Measurements from ENCODE around the gene ABL2.

GRCh38 chr1:179108644-179109043 lies 120.8 kb downstream of the ABL2 start:
- TF ChIP-seq HNRNPUL1 (IDR thresholded peaks at IDR 0.05; ENCODE audit: low read length) = no peak
- no peak for TF ChIP-seq KDM5B (IDR thresholded peaks at IDR 0.05; ENCODE audit: insufficient replicate concordance, low read depth, low read length)
- no peak for TF ChIP-seq MAFK (IDR thresholded peaks at IDR 0.05; ENCODE audit: low read length)
- no peak for TF ChIP-seq AFF4 (CRISPR knock-in tag; IDR thresholded peaks at IDR 0.05)
- no peak for TF ChIP-seq ZBTB40 (IDR thresholded peaks at IDR 0.05)
- TF ChIP-seq ZBTB40 (CRISPR knock-in tag; IDR thresholded peaks at IDR 0.05) = no peak
